NCI-H446 treated with DMSO at 0.1 percent for 48 hours (cell line): Measurements from ENCODE around the gene PIK3AP1.

Experiments used
- DNase-seq: peaks from one replicate; lab custom pipeline; 2025; lab: John Stamatoyannopoulos, UW

PIK3AP1 gene

DNA sequence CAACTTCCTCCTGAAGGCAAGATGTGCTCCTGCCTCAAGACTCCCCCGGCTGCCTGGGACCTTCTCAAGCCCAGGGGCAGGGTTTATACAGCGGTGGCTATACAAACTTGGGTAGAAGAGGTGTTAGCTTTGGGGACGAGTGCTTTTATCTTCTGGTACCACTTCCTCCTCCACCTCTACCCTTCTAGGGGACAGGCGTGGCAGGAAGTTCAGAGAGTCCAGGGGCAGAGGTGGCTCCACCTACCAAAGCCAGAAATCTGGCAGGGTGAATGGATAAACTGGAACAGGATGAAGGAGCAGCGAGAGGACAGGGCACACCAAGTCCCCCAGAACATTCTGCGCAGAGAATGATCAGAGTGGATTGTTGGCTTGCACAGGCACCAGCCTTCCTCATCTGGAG lies 109.5 kb downstream of the PIK3AP1 start:
- DNase-seq = no peak

- no peak for DNase-seq
Observed at GRCh38 chr10:96609510-96609909, 110.8 kb downstream of the PIK3AP1 start.

DNA sequence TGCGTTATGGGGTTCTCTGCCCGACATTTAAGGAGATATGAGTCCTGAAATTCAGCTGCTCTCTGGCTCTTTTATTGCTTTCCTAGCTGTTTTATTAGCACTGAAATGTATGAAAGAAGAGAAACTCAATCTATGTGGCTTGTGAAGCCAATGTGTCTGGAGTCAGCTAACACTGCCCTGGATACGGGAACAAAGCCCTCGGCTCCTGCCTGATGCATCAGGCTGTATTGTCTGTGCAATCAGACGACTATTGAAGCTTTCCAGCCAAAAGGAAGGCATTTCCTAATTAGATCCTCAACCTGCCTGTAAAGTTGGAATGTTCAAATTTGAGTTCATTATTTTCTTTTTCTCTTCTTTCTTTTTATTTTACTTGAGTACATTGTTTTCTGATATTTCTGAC lies 111.5 kb downstream of the PIK3AP1 start:
- DNase-seq = no peak

DNA sequence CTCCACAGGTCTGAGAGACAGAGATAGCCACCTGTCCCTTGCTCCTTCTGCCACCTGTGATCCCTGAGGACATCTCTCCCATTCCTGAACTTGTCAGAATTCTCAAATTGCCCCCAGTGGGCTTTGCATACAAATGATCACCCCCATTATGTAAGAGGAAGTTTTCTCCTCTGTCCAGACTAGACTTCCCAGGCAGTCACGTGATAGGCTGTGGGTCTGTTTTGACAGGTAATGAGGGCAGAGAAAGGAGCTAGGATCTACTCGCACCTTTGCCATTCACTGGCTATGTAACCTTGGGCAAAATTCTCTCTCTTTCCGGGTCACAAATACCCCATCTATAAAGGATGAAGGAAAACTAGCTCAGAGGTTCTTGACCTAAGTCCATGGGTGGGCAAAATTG lies 112.1 kb downstream of the PIK3AP1 start:
- no peak for DNase-seq

DNA sequence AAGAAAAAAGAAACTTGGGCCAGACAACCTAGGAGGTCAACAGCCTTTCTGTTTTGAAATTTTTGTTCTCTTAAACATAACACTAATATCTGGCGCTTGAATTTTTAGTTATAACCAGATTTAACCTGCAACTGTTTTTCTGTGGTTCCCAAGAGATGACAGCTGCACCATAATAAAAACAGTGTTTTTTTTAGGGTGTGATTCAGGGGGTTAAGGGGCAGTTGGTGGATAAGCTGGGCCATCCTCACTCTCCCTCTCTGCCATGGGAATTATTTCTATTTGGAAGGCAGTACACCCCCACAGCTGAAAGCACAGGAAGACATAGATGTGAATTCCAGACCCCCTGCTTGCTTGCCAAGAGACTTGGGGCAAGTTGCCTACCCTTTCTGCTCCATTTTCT lies 113.4 kb downstream of the PIK3AP1 start:
- DNase-seq = no peak

DNA sequence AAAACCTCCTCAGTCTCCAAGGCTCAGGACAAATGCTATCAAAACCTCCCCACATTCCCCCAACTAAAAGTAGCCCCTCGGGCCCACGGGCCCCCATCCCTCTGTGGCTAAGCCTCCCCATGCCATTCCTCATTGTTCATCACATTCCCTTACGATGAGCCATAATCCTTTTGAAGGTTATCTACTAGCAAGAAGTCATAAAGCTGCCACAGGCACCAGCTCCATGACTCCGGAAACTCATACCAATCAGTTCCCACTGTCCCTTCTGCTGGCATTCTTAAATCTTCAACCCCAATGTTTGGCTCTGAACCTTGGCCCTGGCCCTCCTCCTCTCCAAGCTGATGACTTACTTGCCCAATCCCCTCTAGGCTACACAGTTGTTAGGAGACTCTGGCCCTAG lies 114.1 kb downstream of the PIK3AP1 start:
- no peak for DNase-seq

- DNase-seq = no peak
Observed at GRCh38 chr10:96600337-96600736, 120.0 kb downstream of the PIK3AP1 start.

GRCh38 chr10:96598846-96599245 lies 121.5 kb downstream of the PIK3AP1 start:
- no peak for DNase-seq

DNA sequence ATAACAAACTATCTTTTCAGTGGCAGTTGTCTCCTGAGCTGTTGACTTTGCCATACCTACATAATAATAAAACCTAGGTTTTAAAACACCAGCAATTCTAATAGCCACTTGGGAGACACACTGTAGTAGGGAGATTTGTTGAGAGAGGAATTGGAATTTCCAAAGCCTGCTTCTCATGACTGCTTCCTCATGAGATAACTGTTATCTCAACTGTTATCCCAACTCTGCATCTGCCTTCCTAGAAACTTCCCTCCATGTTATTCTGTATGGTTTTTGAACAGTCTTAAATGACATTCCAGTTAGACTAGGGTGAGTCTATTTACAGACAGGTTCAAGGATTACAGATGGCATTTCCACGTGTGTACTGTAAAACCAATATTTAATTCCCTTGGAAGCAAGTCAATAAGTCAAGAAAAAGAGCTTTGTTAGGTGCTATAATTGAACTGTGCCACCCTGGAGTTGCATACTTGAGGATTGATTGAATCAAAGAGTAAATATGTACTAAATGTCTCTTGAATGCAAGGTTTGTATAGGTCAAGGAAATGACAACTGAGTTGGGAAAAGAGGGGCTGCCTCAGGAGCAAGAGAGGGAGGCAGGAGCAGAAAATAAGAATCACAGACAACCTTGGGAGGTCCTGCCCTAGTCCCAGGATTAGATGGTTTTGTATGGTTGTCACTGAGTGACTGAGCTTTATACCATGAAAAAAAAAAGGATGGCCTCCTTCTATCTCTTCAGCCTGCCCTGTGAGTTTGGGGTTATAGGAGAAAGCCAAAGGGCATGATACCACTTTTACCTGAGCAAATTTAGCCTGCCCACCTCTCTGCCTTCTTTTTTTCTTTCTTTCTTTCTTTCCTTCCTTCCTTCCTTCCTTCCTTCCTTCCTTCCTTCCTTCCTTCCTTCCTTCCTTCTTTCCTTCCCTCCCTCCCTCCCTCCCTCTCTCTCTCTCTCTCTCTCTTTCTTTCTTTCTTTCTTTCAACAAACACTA lies 123.6 kb downstream of the PIK3AP1 start:
- DNase-seq = no peak

- DNase-seq = no peak
Observed at GRCh38 chr10:96595741-96596140, 124.6 kb downstream of the PIK3AP1 start.

DNA sequence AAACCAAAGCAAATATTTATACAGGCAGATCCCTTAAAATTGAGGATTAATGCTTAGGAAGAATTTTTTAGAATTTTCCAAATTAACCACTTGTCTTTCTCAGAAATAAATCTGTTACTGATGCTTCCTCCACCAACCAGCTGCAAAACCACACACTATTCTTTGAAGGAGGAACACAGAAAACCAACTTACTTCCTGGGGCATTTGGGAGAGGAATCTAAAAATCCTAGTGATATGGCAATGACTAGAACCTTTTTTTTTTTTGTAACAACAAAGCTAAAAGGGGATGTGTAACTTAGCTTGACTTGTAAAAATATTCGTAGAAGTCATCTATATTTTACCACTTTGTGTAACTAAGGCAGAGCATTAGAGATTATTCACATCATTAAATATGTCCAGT lies 128.4 kb downstream of the PIK3AP1 start:
- no peak for DNase-seq

DNA sequence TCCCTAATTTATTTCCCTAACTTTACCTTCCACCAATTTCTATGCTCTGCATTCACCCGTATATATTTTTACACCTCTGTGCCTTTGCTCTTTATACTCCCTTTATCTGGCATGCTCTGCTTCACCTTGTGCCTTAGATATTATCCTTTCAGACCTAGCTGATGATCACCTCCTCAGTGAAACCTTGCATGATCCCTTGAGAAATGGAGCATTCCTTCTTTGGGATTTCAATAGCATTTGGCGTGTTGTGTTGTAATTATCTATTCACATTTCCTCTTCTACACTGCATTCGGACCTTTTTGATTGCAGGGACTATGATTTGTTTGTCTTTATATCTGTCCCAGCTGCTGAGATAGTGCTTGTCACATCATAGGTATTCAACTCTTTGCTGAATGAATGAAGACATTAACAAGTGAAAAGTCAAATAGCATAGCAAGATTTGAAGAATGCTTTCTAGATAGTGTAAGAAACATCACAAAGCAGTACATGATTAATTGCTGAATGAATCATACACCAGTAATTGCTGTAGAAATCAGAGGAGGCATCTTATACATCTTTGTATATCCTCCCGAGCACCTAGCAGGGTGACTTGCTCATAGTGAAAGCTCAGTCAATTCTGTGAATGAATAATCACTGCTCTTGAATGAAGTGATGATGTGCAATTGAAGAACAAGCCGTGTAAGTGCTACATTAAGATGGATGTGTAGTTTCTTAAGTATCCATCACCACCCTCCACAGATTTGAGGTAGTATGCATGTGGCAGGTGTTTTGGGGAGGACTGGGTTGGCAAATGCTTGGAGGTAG lies 131.5 kb downstream of the PIK3AP1 start:
- DNase-seq = no peak

DNA sequence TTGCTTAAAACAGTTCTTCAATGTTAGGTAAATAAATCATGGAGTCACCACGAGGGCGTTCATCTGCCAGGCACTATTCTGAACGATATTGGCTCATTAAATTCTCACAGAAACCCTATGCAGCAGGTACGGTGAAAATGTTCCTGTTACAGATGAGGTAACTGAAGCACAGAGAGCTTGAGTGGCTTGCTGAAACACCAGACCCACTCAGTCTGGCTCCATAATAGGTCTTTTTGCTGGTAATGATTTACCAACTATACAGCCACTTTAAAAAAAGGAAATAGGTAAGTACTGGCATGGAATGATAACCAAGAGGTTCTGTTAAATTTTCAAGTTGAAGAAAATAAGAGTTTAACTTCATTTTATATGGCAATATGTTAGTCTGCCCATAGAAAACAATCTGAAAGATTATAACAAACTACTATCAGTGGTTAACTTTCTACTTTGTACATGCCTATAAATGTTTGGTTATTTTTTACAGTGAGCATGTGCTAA lies 132.2 kb downstream of the PIK3AP1 start:
- DNase-seq = no peak

DNA sequence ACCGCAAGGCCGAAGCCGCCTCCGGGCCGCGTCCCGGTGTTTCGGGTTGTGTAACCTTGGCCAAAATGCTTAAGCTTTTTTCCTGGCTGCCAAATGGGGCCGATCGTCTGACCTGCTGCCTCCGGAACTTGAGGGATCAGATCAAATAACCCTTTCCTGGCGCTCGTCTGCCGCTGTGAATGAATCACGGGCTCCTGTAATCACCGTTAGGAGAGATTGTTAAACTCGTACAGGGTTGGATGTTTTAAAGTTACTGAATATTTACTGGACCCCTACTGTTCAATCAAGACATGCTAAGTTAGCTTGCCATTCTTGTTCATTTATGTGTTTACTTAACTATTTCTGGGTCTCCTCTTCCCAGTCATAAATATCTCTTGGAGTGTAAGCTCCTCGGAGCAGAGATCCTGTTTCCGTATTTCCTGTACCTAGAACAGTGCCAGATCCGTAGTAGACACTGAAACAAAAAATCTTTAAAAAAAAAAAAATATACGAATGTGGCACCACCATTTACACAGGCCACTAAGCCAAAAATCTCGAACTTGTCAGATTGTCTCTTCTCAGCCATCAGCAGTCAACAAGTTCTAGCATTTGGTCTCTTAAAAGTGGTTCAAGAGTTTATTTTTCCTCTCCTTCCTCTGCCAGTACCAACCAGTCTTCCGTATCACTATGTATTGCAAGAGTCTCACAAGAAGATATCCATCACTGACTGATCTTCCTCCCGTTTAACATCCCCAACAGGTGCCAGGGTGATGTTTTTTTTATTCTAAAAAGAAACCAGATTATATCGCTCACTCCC lies 132.9 kb downstream of the PIK3AP1 start:
- peak; percentile 31 for DNase-seq

DNA sequence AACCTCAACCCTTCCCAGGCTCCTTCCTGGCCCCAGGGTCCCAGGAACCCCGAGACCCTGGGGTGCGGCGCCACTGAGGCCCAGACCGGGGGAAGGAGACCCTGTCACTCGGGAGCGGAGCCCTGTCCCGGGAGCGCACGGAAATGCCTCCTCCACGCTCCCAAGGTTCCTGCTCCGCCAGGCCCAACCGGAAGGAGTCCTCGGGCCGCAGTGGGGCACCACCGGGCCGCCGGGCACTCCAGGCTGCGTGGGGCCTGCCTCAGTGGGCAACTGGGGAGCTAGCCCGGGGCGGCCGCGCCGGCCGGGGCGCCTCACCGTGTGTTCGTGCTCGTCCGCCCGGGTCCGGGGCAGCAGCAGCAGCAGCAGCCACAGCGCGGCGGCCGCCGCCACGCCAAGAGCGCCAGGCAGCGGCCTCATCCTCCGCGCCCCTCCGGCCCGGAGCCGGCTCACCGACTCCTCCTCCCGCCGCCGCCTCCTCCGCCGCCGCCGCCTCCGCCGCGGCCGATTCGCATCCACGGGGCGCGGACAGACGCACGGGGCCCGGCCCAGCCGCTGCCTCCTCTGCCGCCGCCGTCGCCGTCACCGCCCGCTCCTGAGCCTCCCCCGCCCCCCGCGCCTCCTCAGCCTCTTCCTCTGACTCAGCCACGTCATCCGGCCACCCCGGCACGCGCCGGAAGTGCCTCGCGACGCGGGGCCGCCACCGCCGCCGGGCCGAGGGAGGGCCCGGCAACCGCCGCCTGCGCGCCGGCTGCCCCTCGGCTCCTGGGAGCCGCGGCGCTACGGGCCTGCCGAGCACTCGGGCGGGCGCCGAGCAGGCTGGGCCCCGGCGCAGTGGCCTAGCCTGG lies 133.7 kb downstream of the PIK3AP1 start, which contains the start of gene TM9SF3:
Gene TM9SF3 (minus strand): TSS at position 594 of the 845 bp plus-strand sequence. CDS start 177 bp downstream, at position 417.
- DNase-seq = peak; percentile 36

GRCh38 chr10:96585736-96586418 lies 134.4 kb downstream of the PIK3AP1 start:
- DNase-seq = no peak

DNA sequence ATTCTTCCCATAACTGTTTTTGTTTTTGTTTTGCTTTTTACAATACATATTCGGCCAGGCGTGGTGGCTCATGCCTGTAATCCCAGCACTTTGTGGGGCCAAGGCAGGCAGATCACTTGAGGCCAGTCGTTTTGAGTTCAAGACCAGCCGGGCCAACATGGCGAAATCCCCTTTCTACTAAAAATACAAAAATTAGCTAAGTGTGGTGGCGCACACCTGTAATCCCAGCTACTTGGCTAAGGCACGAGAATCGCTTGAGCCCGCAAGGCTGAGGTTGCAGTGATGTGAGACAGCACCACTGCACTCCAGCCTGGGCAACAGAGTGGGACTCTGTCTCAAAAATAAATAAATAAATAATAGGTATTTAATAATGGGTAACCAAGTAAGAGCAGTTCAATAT lies 135.8 kb downstream of the PIK3AP1 start:
- no peak for DNase-seq

DNA sequence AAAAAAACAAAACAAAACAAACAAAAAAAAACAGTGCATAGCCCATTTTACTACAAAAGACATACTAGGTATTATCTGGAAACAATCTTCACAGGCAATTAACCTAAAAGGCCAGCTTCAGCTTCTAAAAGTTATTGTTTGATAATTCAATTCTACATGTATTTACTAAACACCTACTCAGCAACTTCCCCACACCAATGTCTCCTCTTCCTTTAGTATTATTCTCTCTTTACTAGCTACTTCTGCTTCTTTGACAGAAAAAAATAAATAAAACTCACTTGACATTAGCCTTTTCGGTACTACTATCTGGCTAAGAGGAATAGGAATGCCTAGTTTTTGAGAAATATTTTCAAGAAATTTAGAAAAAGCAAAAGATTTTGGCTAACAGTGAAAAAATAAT lies 136.3 kb downstream of the PIK3AP1 start:
- DNase-seq = no peak

GRCh38 chr10:96579133-96579532 lies 141.2 kb downstream of the PIK3AP1 start:
- DNase-seq = no peak

DNA sequence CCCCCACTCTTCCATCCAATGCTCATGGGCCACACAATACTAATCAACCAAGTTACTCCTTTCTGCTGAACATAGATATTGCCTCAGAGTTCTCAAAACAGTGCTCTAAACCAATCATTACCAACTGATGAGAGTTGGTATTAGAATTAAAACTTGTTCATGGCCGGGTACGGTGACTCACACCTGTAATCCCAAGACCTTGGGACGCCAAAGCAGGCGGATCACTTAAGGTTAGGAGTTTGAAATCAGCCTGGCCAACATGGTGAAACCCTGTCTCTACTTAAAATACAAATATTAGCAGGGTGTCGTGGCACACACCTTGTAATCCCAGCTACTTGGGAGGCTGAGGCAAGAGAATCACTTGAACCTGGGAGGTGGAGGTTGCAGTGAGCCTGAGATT lies 141.7 kb downstream of the PIK3AP1 start:
- no peak for DNase-seq
